HCT116 (cell line): Measurements from ENCODE around the gene LYPD3. TPM values are rescaled to one million over a fixed set of nuclear protein-coding genes. Genes with fewer than 3 reads are reported as not detected.

Source experiments
- ATAC-seq: fragments of 200-7000 bp; cut with Tn5 transposase; 2 replicates; pipeline ENCODE4 v1.9.1; 2020; ENCODE audit warnings: mild to moderate bottlenecking, moderate library complexity
- BruUV-seq: library from RNA; stranded (reverse); fragments of 400-500 nt; replicated peaks from 2 replicates; lab custom pipeline; 2021; lab: Mats Ljungman, UMichigan
- CTCF ChIA-PET: fragments of 300-600 bp; sonication (Branson Sonifier 250); formaldehyde crosslinking; loops from one replicate; lab custom pipeline; 2021; ENCODE audit warnings: antibody characterized with exemption; lab: Charles Lee
- POLR2A ChIA-PET: fragments of 300-600, 350-600 bp; sonication (Branson Sonifier 250); formaldehyde crosslinking; loops from one replicate; lab custom pipeline; 2021; ENCODE audit warnings: antibody characterized with exemption; lab: Charles Lee
- RAD21 ChIA-PET, 2 experiments: fragments of 300-600 bp; sonication (Branson Sonifier 250); formaldehyde crosslinking; loops; one replicate each; lab custom pipeline; 2023; ENCODE audit warnings: low total read pairs in 2 of 2; ENCODE audit not compliant: uncharacterized antibody in 2 of 2, unreplicated experiment in 2 of 2, low non-redundant PET in 1 of 2; lab: Charles Lee
- DNase-seq: peaks from one replicate; pipeline ENCODE4 v3.0.0-alpha.2; 2010; ENCODE audit warnings: low read depth, low spot score
- H2AFZ ChIP-seq: fragments of 200-600 bp; shearing (Covaris generic), sonication (generic); 2 replicates; pipeline ENCODE4 v1.6.1; 2017; ENCODE audit warnings: low read depth, mixed run types, mixed read lengths, antibody characterized with exemption, low read length; ENCODE audit not compliant: poor library complexity, severe bottlenecking
- H3K27ac ChIP-seq: 2 replicates; pipeline ENCODE4 v1.5.1; 2012; ENCODE audit warnings: low read depth, low read length
- H3K27me3 ChIP-seq: fragments of 200-600 bp; sonication (generic); 2 replicates; pipeline ENCODE4 v1.6.1; 2016; ENCODE audit warnings: mixed run types, low read length, mixed read lengths; ENCODE audit not compliant: insufficient read depth
- H3K36me3 ChIP-seq, 2 experiments: fragments of 200-500 bp in 1 of 2; fragments of 200-600 bp in 1 of 2; sonication (Bioruptor generic) in 1 of 2; sonication (generic) in 1 of 2; 2 replicates each; pipeline versions ENCODE4 v1.5.1 to v1.6.1; 2014 to 2016; ENCODE audit warnings: low read length in 2 of 2, inconsistent platforms in 1 of 2, mixed read lengths in 1 of 2, mixed run types in 1 of 2; ENCODE audit not compliant: insufficient read depth in 2 of 2, control insufficient read depth in 1 of 2
- H3K4me1 ChIP-seq, 2 experiments: fragments of 200-600 bp in 1 of 2; sonication (generic) in 1 of 2; 2 replicates each; pipeline versions ENCODE4 v1.5.1 to v1.6.1; 2012 to 2017; ENCODE audit warnings: low read length in 2 of 2, inconsistent platforms in 1 of 2, mild to moderate bottlenecking in 1 of 2, mixed read lengths in 1 of 2, mixed run types in 1 of 2, moderate library complexity in 1 of 2; ENCODE audit not compliant: insufficient read depth in 2 of 2, control insufficient read depth in 1 of 2
- H3K4me2 ChIP-seq: fragments of 200-600 bp; sonication (generic); 2 replicates; pipeline ENCODE4 v1.6.1; 2017; ENCODE audit warnings: mixed run types, low read length, mixed read lengths
- H3K4me3 ChIP-seq, 2 experiments: fragments of 200-600 bp in 1 of 2; sonication (generic) in 1 of 2; replicated peaks in 1 of 2; 2 replicates each; pipeline ENCODE4 v1.5.1; 2011 to 2016; ENCODE audit warnings: low read length in 2 of 2, control low read depth in 1 of 2, low read depth in 1 of 2, mild to moderate bottlenecking in 1 of 2, mixed read lengths in 1 of 2, mixed run types in 1 of 2
- H3K79me2 ChIP-seq: fragments of 200-600 bp; sonication (generic); 2 replicates; pipeline ENCODE4 v1.6.1; 2017; ENCODE audit warnings: mild to moderate bottlenecking, mixed run types, low read length, moderate library complexity, mixed read lengths; ENCODE audit not compliant: insufficient read depth
- H3K9ac ChIP-seq: fragments of 200-600 bp; sonication (generic); 2 replicates; pipeline ENCODE4 v1.6.1; 2016; ENCODE audit warnings: low read length, mixed read lengths
- H3K9me2 ChIP-seq: fragments of 200-600 bp; sonication (generic), shearing (Covaris generic); 2 replicates; pipeline ENCODE4 v1.6.1; 2017; ENCODE audit warnings: mixed run types, mild to moderate bottlenecking, moderate library complexity; ENCODE audit not compliant: insufficient read depth
- H3K9me3 ChIP-seq, 2 experiments: fragments of 200-500 bp in 1 of 2; fragments of 200-600 bp in 1 of 2; sonication (Bioruptor generic) in 1 of 2; sonication (generic) in 1 of 2; 2 replicates each; pipeline ENCODE4 v1.6.1; 2014 to 2017; ENCODE audit warnings: low read length in 2 of 2, mixed read lengths in 2 of 2, inconsistent platforms in 1 of 2, low read depth in 1 of 2, mild to moderate bottlenecking in 1 of 2, mixed run types in 1 of 2, moderate library complexity in 1 of 2; ENCODE audit not compliant: control insufficient read depth in 1 of 2, insufficient read depth in 1 of 2
- H4K20me1 ChIP-seq: fragments of 200-600 bp; sonication (generic), shearing (Covaris generic); 2 replicates; pipeline ENCODE4 v1.6.1; 2017; ENCODE audit warnings: mixed run types, mild to moderate bottlenecking, moderate library complexity; ENCODE audit not compliant: insufficient read depth
- CEBPB ChIP-seq: IDR thresholded peaks from 2 replicates; pipeline ENCODE4 v1.6.1; 2012; ENCODE audit warnings: low read depth
- EGR1 ChIP-seq: IDR thresholded peaks from 2 replicates; pipeline ENCODE4 v1.6.1; 2012; ENCODE audit warnings: low read depth
- ELF1 ChIP-seq: IDR thresholded peaks from 2 replicates; pipeline ENCODE4 v1.6.1; 2012; ENCODE audit warnings: low read depth, borderline replicate concordance
- EZH2phosphoT487 ChIP-seq: fragments of 200-600 bp; IDR thresholded peaks from 2 replicates; pipeline ENCODE4 v1.6.1; 2018; ENCODE audit warnings: antibody characterized with exemption, borderline replicate concordance
- FOSL1 ChIP-seq: IDR thresholded peaks from 2 replicates; pipeline ENCODE4 v1.6.1; 2012; ENCODE audit warnings: low read depth
- JUND ChIP-seq: IDR thresholded peaks from 2 replicates; pipeline ENCODE4 v1.6.1; 2012
- MAX ChIP-seq: IDR thresholded peaks from 2 replicates; pipeline ENCODE4 v1.6.1; 2012
- POLR2AphosphoS5 ChIP-seq: IDR thresholded peaks from 2 replicates; pipeline ENCODE4 v1.6.1; 2011; ENCODE audit warnings: mild to moderate bottlenecking, low read depth, low read length, moderate library complexity
- REST ChIP-seq: IDR thresholded peaks from 2 replicates; pipeline ENCODE4 v1.6.1; 2012; ENCODE audit warnings: low read depth
- SIN3A ChIP-seq: IDR thresholded peaks from 2 replicates; pipeline ENCODE4 v1.6.1; 2012; ENCODE audit warnings: low read depth
- SRF ChIP-seq: IDR thresholded peaks from 2 replicates; pipeline ENCODE4 v1.6.1; 2012; ENCODE audit warnings: low read depth
- TCF7L2 ChIP-seq: IDR thresholded peaks from 2 replicates; pipeline ENCODE4 v1.7.0; 2011; ENCODE audit warnings: borderline replicate concordance, inconsistent platforms; ENCODE audit not compliant: insufficient read depth, insufficient read length; ENCODE audit errors: extremely low read depth
- ZBTB33 ChIP-seq: IDR thresholded peaks from 2 replicates; pipeline ENCODE4 v1.6.1; 2011; ENCODE audit warnings: mild to moderate bottlenecking, low read length, moderate library complexity; ENCODE audit not compliant: insufficient replicate concordance; ENCODE audit errors: extremely low read depth
- ZFX ChIP-seq: fragments of 450-650 bp; IDR thresholded peaks from 2 replicates; pipeline ENCODE4 v1.6.1; 2017
- intact Hi-C: fragments of 100-400 bp; cut with micrococcal nuclease; formaldehyde crosslinking; loops from 2 replicates; pipeline ENCODE4 v1.10.0; 2022
- total RNA-seq: library from RNA; stranded (reverse); gene quantifications from one replicate; pipeline ENCODE4 v1.2.1, GENCODE V29; 2021; ENCODE audit not compliant: unreplicated experiment
- TF ChIP-seq, protein P1 (sequence below), 3 experiments: fragments of 200-600 bp in 1 of 3; sonication (generic) in 1 of 3; IDR thresholded peaks in 2 of 3; conservative IDR thresholded peaks in 1 of 3; 2 replicates each; pipeline ENCODE4 v1.5.1; 2012 to 2017; ENCODE audit warnings: low read depth in 2 of 3, low read length in 2 of 3, antibody characterized with exemption in 1 of 3, borderline replicate concordance in 1 of 3, control low read depth in 1 of 3, mild to moderate bottlenecking in 1 of 3, mixed read lengths in 1 of 3, mixed run types in 1 of 3, moderate library complexity in 1 of 3; ENCODE audit not compliant: insufficient read depth in 1 of 3

Gene LYPD3
- total RNA-seq, 1 experiment from 2014 or later: 3.6 TPM

DNA sequence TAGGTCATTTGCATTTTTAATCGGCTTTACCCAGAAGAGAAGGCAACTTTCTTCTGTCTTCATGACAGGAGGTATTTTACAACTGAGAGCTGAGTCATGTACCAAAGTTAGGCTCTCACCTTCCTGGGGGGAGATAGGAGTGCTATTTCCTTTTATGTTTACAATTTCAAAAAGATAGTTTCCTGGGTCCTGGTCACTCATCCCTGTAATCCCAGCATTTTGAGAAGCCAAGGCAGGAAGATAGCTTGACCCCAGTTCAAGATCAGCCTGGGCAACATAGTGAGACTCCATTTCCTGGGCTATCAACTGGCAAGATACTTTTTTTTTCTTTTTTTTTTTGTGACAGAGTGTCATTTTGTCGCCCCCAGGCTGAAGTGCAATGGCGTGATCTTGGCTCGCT, 7.6 kb downstream of the LYPD3 start:
- POLR2A ChIA-PET: no interaction called here
- no peak for TF ChIP-seq MAX
- no peak for TF ChIP-seq CEBPB
- TF ChIP-seq, protein P1, sequence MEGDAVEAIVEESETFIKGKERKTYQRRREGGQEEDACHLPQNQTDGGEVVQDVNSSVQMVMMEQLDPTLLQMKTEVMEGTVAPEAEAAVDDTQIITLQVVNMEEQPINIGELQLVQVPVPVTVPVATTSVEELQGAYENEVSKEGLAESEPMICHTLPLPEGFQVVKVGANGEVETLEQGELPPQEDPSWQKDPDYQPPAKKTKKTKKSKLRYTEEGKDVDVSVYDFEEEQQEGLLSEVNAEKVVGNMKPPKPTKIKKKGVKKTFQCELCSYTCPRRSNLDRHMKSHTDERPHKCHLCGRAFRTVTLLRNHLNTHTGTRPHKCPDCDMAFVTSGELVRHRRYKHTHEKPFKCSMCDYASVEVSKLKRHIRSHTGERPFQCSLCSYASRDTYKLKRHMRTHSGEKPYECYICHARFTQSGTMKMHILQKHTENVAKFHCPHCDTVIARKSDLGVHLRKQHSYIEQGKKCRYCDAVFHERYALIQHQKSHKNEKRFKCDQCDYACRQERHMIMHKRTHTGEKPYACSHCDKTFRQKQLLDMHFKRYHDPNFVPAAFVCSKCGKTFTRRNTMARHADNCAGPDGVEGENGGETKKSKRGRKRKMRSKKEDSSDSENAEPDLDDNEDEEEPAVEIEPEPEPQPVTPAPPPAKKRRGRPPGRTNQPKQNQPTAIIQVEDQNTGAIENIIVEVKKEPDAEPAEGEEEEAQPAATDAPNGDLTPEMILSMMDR (IDR thresholded peaks at IDR 0.05 in 2 of 3, conservative IDR thresholded peaks at IDR 0.05 in 1 of 3; ENCODE audit: borderline replicate concordance in 1 of 3, insufficient read depth in 1 of 3, low read depth in 2 of 3, low read length in 2 of 3): no peak
- no peak for TF ChIP-seq ZBTB33
- TF ChIP-seq EZH2phosphoT487: no peak
- TF ChIP-seq FOSL1: no peak
- no peak for TF ChIP-seq EGR1
- TF ChIP-seq SIN3A: no peak
- TF ChIP-seq ELF1: no peak
- TF ChIP-seq ZFX: no peak
- TF ChIP-seq SRF: no peak
- TF ChIP-seq JUND: no peak
- no peak for TF ChIP-seq TCF7L2
- no peak for TF ChIP-seq REST
- no peak for TF ChIP-seq POLR2AphosphoS5
- TF ChIP-seq, all 23 proteins: peak for 0
- no peaks in the 10 kb centered on the region for H3K9me2 ChIP-seq
- H3K9ac ChIP-seq: no peak overlapping the region
- no peak overlapping the region for H3K27ac ChIP-seq
- H3K79me2 ChIP-seq: no peaks in the 10 kb centered on the region
- intact Hi-C loops: no loop called here
- H3K4me1 ChIP-seq: peaks cover 2 to 3% of the 10 kb centered on the region in 2 experiments; a peak in 3 of 4 replicates
- H4K20me1 ChIP-seq: no peaks in the 10 kb centered on the region
- no peaks in the 10 kb centered on the region; a peak in 1 of 4 replicates for H3K9me3 ChIP-seq
- no peaks in the 10 kb centered on the region for H3K27me3 ChIP-seq
- CTCF ChIA-PET: interaction anchor here (2.3 kb wide), 1 partner anchor 11 kb away, joined by 10 read pairs; no protein-coding TSS in a partner anchor
- H3K4me2 ChIP-seq: no peak overlapping the region
- no TSS peak for BruUV-seq
- no peak overlapping the region for H2AFZ ChIP-seq
- no peaks in the 10 kb centered on the region for H3K36me3 ChIP-seq
- ATAC-seq: no peak
- RAD21 ChIA-PET: no interaction called here
- no peak overlapping the region for H3K4me3 ChIP-seq
- DNase-seq: no peak
